GM12892 (cell line): ENCODE data around the gene PIP5K1C.

Source experiments
- DNase-seq: peaks from one replicate; pipeline ENCODE4 v3.0.0; 2011; ENCODE audit not compliant: insufficient read length
- FAIRE-seq: peaks from 2 replicates; lab custom pipeline; 2011; peaks lifted over from hg19 to GRCh38; lab: Jason Lieb, UNC
- POLR2A ChIP-seq: IDR thresholded peaks from 2 replicates; pipeline ENCODE4 v1.6.1; 2011; ENCODE audit warnings: low read depth, low read length, control low read depth
- POLR2AphosphoS5 ChIP-seq: IDR thresholded peaks from 2 replicates; pipeline ENCODE4 v1.6.1; 2011; ENCODE audit warnings: low read depth, low read length, control low read depth
- TAF1 ChIP-seq: IDR thresholded peaks from 2 replicates; pipeline ENCODE4 v1.6.1; 2011; ENCODE audit warnings: low read depth, mild to moderate bottlenecking, control low read depth, low read length, borderline replicate concordance

PIP5K1C gene

DNA sequence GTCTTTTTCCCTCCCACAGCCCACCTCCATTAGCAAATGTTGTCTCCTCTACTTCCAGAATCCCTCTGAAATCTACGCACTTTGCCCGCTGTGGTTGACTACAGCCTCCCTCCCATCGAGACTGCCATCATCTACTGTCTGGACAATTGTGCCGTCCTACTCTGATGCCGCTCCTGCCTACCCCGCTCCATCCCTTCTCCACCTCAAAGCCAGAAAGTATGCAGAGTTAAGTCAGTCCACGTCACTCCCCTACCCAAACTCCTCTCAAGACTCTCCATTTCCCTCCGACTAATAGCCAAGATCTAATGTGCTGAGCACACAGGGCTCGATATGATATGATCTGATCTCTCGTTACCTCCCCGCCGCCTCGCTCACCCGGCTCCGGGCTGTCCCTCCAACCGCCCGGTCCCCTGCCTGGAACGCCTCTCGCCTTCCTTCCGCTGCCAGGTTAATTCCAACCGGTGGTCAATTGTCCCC is 74.2 kb downstream of the PIP5K1C start:
- DNase-seq (no peak), FAIRE-seq (no peak)
- TF ChIP-seq TAF1 = no peak

- TF ChIP-seq POLR2A = no peak
- TF ChIP-seq TAF1 = no peak
- no peak for TF ChIP-seq POLR2AphosphoS5
- DNase-seq = no peak
- no peak for FAIRE-seq
These were observed 76.6 kb downstream of the PIP5K1C start for GRCh38 chr19:3623716-3624115.

DNA sequence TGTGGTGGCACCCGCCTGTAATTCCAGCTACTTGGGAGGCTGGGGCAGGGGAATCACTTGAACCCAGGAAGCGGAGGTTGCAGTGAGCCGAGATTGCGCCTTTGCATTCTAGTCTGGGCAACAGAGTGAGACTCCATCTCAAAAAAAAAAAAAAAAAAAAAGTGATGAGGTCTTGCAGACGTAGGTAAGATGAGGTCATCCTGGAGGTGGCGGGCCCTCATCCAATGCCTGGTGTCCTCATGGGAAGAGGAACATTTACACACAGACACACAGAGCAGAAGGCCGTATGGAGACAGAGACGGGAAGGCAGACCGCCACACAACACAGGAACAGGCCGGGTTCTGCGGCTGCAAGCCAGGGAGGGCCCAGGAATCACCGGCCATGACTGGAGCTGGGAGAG is 78.0 kb downstream of the PIP5K1C start:
- TF ChIP-seq TAF1 = no peak
- no peak for TF ChIP-seq POLR2AphosphoS5
- FAIRE-seq = no peak
- DNase-seq = no peak

DNA sequence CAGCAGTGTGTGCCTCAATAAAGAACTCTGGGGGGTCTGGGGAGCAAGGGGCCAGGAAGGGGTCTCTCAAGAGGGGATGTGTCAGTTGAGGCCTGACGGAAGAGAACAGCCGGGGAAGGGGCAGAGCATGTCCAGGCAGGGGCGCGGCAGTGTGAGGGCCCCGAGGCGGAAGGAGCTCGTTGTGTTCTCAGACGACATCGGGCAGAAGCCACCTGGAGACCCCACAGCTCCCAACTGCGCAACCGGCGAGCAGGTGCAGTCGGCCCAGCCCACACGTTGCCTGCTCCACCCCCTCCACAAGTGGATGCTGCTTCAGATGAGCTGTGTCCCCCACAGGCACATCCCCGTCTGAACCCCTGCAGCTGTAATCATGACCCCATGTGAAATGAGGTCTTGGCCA is 78.6 kb downstream of the PIP5K1C start:
- TF ChIP-seq POLR2A (no peak), TAF1 (no peak), POLR2AphosphoS5 (no peak)
- DNase-seq (no peak), FAIRE-seq (no peak)

DNA sequence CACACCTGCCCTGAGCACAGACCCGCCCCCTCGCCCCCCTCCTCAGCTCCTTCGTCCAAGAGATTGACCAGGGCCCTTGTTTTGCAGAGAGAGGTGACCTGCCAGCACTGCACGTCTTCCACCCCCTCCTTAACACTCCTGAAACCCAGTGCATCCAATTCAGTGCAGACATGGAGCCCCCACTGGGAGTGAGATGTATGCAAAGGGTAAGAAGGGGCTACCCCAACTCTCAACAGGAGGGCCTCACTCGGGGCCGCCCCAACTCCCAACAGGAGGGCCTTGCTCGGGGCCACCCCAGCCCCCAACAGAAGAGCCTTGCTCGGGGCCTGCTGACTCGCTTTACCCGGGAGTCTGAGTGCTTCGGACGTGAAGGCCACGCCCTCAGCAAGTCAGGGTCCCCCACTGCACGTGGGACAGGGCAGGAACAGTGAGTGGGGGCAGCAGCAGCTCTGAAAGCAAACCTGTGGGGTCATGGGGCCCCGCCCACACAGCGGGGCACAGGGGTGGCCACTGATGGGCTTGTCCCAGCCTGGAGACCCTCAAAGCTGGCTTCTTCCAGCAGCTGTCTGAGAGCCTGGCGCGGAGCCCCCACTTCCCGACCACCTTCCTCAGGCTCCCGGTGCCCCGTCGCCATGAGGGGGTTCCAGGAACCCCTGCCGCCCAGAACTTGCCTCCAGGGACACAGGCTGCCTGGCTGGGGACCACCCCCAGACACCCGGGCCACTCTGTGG is 79.3 kb downstream of the PIP5K1C start:
- no peak for TF ChIP-seq POLR2A
- TF ChIP-seq TAF1 = no peak
- no peak for TF ChIP-seq POLR2AphosphoS5
- no peak for FAIRE-seq
- no peak for DNase-seq

DNA sequence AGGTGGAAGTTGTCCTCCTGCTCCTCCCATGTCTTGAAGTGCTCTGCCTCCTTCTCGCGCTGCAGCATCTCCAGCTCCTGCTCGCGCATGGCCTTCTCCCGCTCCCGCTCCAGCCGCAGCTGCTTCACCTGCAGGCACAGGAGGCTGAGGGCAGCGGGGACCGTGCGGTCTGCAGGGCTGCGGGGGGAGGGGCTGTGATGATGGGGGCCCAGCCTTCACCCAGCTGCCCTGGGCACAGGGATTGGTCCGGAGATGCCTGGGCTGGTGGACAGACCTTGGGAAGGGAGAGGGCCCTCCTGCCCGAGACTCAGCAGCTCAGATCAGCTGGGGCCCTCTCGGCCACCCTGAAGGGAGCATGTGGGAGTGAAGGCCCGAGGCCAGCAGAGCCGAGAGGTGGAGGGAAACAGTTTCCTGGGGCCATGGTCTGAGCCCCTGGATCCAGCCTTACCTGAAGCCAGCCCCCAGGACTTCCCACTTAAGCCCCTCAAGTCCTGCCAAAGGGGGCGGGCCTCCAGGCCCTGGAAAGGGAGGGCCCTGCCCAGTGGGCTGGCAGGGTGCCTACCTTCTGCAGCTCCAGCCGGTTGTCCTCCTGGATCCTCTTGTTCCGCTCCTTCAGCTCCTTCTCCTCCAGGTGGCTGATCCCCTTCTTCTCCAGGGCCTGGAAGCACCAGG is 80.0 kb downstream of the PIP5K1C start:
- DNase-seq = no peak
- no peak for FAIRE-seq
- TF ChIP-seq POLR2A = no peak
- no peak for TF ChIP-seq TAF1
- TF ChIP-seq POLR2AphosphoS5 = no peak; the same call in 1 of the 2 replicates

DNA sequence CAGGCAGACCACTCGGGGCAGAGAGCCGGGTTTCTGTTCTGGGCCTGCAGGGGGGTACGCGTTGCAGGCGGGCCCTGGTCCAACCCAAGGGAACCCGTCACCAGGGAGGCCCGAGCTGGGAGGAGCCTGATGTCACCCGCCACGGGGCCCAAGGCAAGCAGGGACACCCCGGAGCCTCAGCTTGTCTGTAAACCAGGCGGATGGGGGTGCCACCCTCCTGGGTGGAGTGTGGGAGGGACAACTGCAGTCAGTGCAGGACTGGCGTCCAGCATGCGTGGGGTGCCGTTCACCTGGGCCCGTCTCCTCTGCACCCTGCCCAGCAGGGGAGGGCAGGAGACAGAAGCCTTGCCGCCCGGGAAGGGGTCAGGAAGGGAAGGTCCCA is 80.6 kb downstream of the PIP5K1C start:
- FAIRE-seq (no peak), DNase-seq (no peak)
- TF ChIP-seq TAF1 (no peak), POLR2A (no peak), POLR2AphosphoS5 (no peak)

GRCh38 chr19:3618811-3619630 is 81.2 kb downstream of the PIP5K1C start:
- DNase-seq = no peak
- TF ChIP-seq POLR2AphosphoS5 = no peak
- no peak for TF ChIP-seq POLR2A
- no peak for TF ChIP-seq TAF1
- FAIRE-seq = peak; percentile 40

GRCh38 chr19:3618144-3618810 is 82.0 kb downstream of the PIP5K1C start:
- FAIRE-seq (peak; percentile 36), DNase-seq (peak; percentile 97)
- TF ChIP-seq POLR2AphosphoS5 = no peak
- TF ChIP-seq POLR2A = no peak
- TF ChIP-seq TAF1 = no peak

DNA sequence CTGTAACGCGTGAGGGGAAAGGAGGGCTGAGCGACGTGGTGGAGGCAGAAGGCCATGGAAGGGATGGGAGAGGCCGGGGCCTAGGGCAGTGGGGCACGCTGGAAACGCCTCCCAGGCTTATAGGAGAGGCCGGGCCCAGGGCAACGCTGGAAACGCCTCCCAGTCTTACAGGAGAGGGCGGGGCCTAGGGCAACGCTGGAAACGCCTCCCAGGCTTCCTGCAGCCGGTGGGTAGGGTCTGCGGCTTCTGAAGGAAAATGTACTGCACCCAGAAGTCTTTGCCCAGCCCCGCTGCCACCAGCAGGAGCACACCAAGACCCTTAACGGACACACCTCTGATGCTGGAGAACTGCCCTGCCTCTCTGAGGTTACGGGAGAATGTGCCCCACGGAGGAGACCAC is 82.8 kb downstream of the PIP5K1C start:
- no peak for DNase-seq
- FAIRE-seq = no peak
- no peak for TF ChIP-seq POLR2A
- TF ChIP-seq POLR2AphosphoS5 = no peak
- no peak for TF ChIP-seq TAF1

DNA sequence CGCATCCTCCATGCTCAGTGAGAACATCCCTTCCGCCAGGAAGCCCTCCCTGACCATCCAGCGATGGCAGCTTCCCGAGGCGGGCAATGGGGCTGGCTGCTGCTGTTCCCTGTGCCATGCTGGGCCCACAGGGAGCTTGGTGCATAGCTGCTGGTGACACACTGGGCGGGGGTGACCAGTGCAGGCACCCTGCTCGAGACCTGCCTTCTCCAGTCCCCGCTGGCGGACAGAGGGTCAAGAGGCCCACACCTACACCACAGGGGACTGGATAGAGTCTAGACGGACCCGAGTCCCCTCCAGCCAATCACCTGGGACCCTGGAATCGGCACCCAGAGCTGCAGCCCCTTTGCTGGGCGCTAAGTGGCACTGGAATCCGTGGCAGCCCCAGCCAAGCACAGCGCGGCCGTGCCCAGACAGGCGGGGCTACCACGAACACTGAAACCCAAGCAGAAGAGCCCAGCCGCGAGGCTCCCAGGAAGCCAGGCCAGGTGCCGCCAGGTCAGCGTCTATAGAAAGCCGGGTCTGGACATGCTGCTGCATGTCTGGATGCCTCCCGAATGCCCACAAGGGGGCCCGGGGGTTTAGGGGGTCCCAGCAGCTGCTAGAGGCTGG is 84.6 kb downstream of the PIP5K1C start:
- DNase-seq (no peak), FAIRE-seq (no peak)
- TF ChIP-seq POLR2A = no peak
- TF ChIP-seq POLR2AphosphoS5 = no peak

- DNase-seq (no peak), FAIRE-seq (no peak)
- no peak for TF ChIP-seq POLR2A
- TF ChIP-seq TAF1 = no peak
- no peak for TF ChIP-seq POLR2AphosphoS5
These were observed 85.3 kb downstream of the PIP5K1C start for GRCh38 chr19:3614858-3615505.
